Measurements from ENCODE around the gene CDC42BPA. TPM values are rescaled to one million over a fixed set of nuclear protein-coding genes. Genes with fewer than 3 reads are reported as not detected.

CDC42BPA gene
- total and polyA plus RNA-seq, 2 of the 13 experiments (the other 11 are each of a cell fraction or from before 2014, with no cell fraction given): 6.5 to 16.0 TPM

DNA sequence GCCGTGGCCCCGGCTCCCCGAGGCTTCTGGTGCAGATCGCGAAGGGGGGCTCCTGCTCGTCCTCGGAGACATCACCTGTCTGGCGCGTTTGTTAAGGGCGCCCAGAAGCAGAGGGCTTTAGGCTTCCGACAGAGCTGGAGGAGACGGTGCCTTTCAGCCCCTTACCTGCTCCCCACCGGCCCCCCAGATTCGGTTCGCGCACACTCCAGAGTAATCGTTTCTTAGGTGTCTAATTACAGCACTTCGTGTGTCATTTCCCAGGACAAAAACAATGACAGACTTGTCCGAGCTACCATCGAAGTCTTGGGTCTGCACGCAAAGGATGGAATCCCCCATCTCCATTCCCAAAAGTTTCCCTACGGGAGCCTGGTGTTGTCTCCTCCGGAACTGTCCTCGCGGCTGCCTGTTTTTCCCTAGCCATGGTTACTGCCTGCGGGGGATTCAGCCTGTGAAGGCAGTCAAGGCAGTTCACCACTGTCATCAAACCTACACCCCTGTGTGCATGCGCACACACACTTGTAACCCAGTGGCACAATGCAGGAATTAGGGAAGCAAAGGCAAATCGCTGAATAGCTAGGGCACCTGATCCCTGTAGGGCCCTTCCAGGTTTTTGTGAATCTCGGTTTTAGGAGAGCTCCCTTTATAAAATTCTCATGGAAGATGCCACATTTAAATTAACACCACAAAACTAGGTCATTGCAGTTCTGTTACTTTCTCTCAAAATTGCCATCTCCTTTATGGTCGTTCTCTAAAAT, 738 bp upstream of the CDC42BPA start (continued):
- TF ChIP-seq ZNF547 (CRISPR knock-in tag; IDR thresholded peaks at IDR 0.05) (peak; percentile 24), SP140L (CRISPR knock-in tag; IDR thresholded peaks at IDR 0.05; ENCODE audit: borderline replicate concordance) (no peak), POGZ (CRISPR knock-in tag; IDR thresholded peaks at IDR 0.05) (0 out of 2 replicates have a peak, but pooled peaks have one; percentile 15), ZNF891 (CRISPR knock-in tag; IDR thresholded peaks at IDR 0.05) (0 out of 2 replicates have a peak, but pooled peaks have one; percentile 66), KDM2A (CRISPR knock-in tag; IDR thresholded peaks at IDR 0.05; ENCODE audit: borderline replicate concordance, low read depth) (0 out of 2 replicates have a peak, but pooled peaks have one; percentile 6), U2AF1 (optimal IDR thresholded peaks at IDR 0.05; ENCODE audit: low read depth, low read length) (peak; percentile 66), ZNF598 (CRISPR knock-in tag; IDR thresholded peaks at IDR 0.05; ENCODE audit: borderline replicate concordance) (peak; percentile 43; the same call in 1 of the 2 replicates), HIVEP1 (CRISPR knock-in tag; IDR thresholded peaks at IDR 0.05) (0 out of 2 replicates have a peak, but pooled peaks have one; percentile 31), XRCC5 (optimal IDR thresholded peaks at IDR 0.05; ENCODE audit: low read length) (peak; percentile 11), ZNF780A (CRISPR knock-in tag; IDR thresholded peaks at IDR 0.05) (peak; percentile 44; the same call in 1 of the 2 replicates), KMT2A (CRISPR knock-in tag; IDR thresholded peaks at IDR 0.05) (no peak), FIP1L1 (IDR thresholded peaks at IDR 0.05; ENCODE audit: borderline replicate concordance, insufficient read depth, low read depth, low read length) (no peak), RARA (CRISPR knock-in tag; IDR thresholded peaks at IDR 0.05) (0 out of 2 replicates have a peak, but pooled peaks have one; percentile 13), FOXC1 (CRISPR knock-in tag; IDR thresholded peaks at IDR 0.05; ENCODE audit: borderline replicate concordance) (peak; percentile 77; the same call in 1 of the 2 replicates), POLR2A (IDR thresholded peaks at IDR 0.05; ENCODE audit: insufficient read depth in 1 of 2, low read depth in 2 of 2, low read length in 2 of 2) (peak in 1 of 2 experiments; percentile 39; a peak in 1 of 4 replicates), CREM (IDR thresholded peaks at IDR 0.05) (0 out of 2 replicates have a peak, but pooled peaks have one; percentile 14), CREM (CRISPR knock-in tag; IDR thresholded peaks at IDR 0.05) (no peak), EED (CRISPR knock-in tag; IDR thresholded peaks at IDR 0.05) (0 out of 2 replicates have a peak, but pooled peaks have one; percentile 32), ZNF335 (CRISPR knock-in tag; IDR thresholded peaks at IDR 0.05) (peak; percentile 59; the same call in 1 of the 2 replicates)
- TF ChIP-seq, protein P1, sequence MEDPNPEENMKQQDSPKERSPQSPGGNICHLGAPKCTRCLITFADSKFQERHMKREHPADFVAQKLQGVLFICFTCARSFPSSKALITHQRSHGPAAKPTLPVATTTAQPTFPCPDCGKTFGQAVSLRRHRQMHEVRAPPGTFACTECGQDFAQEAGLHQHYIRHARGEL (CRISPR knock-in tag; IDR thresholded peaks at IDR 0.05): no peak
- TF ChIP-seq, protein P2, sequence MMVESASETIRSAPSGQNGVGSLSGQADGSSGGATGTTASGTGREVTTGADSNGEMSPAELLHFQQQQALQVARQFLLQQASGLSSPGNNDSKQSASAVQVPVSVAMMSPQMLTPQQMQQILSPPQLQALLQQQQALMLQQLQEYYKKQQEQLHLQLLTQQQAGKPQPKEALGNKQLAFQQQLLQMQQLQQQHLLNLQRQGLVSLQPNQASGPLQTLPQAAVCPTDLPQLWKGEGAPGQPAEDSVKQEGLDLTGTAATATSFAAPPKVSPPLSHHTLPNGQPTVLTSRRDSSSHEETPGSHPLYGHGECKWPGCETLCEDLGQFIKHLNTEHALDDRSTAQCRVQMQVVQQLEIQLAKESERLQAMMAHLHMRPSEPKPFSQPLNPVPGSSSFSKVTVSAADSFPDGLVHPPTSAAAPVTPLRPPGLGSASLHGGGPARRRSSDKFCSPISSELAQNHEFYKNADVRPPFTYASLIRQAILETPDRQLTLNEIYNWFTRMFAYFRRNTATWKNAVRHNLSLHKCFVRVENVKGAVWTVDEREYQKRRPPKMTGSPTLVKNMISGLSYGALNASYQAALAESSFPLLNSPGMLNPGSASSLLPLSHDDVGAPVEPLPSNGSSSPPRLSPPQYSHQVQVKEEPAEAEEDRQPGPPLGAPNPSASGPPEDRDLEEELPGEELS (CRISPR knock-in tag; IDR thresholded peaks at IDR 0.05): no peak
- TF ChIP-seq, protein P3, sequence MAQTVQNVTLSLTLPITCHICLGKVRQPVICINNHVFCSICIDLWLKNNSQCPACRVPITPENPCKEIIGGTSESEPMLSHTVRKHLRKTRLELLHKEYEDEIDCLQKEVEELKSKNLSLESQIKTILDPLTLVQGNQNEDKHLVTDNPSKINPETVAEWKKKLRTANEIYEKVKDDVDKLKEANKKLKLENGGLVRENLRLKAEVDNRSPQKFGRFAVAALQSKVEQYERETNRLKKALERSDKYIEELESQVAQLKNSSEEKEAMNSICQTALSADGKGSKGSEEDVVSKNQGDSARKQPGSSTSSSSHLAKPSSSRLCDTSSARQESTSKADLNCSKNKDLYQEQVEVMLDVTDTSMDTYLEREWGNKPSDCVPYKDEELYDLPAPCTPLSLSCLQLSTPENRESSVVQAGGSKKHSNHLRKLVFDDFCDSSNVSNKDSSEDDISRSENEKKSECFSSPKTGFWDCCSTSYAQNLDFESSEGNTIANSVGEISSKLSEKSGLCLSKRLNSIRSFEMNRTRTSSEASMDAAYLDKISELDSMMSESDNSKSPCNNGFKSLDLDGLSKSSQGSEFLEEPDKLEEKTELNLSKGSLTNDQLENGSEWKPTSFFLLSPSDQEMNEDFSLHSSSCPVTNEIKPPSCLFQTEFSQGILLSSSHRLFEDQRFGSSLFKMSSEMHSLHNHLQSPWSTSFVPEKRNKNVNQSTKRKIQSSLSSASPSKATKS (CRISPR knock-in tag; IDR thresholded peaks at IDR 0.05): no peak
- TF ChIP-seq, protein P4, sequence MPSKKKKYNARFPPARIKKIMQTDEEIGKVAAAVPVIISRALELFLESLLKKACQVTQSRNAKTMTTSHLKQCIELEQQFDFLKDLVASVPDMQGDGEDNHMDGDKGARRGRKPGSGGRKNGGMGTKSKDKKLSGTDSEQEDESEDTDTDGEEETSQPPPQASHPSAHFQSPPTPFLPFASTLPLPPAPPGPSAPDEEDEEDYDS (CRISPR knock-in tag; IDR thresholded peaks at IDR 0.05): peak; percentile 37; the same call in 1 of the 2 replicates
- TF ChIP-seq, protein P5, sequence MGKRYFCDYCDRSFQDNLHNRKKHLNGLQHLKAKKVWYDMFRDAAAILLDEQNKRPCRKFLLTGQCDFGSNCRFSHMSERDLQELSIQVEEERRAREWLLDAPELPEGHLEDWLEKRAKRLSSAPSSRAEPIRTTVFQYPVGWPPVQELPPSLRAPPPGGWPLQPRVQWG (CRISPR knock-in tag; IDR thresholded peaks at IDR 0.05; ENCODE audit: borderline replicate concordance, low read depth): no peak
